Activated CD4-positive, alpha-beta T cell treated with anti-CD3 and anti-CD28 coated beads, Interleukin-2, amount 10 ng/mL, durations not matched to agents 24 days and 14 days (primary cell): ENCODE results near the gene ORAI2. TPM values are rescaled to one million over a fixed set of nuclear protein-coding genes. Genes with fewer than 3 reads are reported as not detected.
"Not testable (repeated sequence)": the region's sequence is repeated elsewhere in the genome, so short reads cannot be mapped to it uniquely, and the experiment has no call there.

Experiments
- DNase-seq: peaks from one replicate; pipeline ENCODE4 v3.0.0; 2022
- H3K27ac Mint-ChIP-seq: one replicate; pipeline ENCODE4 v1.8.0; 2022; ENCODE audit warnings: mild to moderate bottlenecking, mixed read lengths
- H3K27me3 Mint-ChIP-seq: one replicate; pipeline ENCODE4 v1.8.0; 2022; ENCODE audit warnings: mixed read lengths
- H3K36me3 Mint-ChIP-seq: one replicate; pipeline ENCODE4 v1.8.0; 2022; ENCODE audit warnings: low read depth, mild to moderate bottlenecking, mixed read lengths
- H3K4me1 Mint-ChIP-seq: one replicate; pipeline ENCODE4 v1.8.0; 2021; ENCODE audit warnings: mixed read lengths
- H3K4me3 Mint-ChIP-seq: one replicate; pipeline ENCODE4 v1.8.0; 2022; ENCODE audit warnings: mild to moderate bottlenecking, moderate library complexity, mixed read lengths
- H3K9me3 Mint-ChIP-seq: one replicate; pipeline ENCODE4 v1.8.0; 2021; ENCODE audit warnings: mixed read lengths
- intact Hi-C: fragments of 100-400 bp; cut with micrococcal nuclease; formaldehyde crosslinking; loops from one replicate; pipeline ENCODE4 v1.15.1; 2023
- total RNA-seq: library from RNA; stranded (reverse); gene quantifications from 2 replicates; pipeline ENCODE4 v1.2.3, GENCODE V29; 2022

The ORAI2 gene
- total RNA-seq, 1 donor from 2014 or later: 45.8 TPM

DNA sequence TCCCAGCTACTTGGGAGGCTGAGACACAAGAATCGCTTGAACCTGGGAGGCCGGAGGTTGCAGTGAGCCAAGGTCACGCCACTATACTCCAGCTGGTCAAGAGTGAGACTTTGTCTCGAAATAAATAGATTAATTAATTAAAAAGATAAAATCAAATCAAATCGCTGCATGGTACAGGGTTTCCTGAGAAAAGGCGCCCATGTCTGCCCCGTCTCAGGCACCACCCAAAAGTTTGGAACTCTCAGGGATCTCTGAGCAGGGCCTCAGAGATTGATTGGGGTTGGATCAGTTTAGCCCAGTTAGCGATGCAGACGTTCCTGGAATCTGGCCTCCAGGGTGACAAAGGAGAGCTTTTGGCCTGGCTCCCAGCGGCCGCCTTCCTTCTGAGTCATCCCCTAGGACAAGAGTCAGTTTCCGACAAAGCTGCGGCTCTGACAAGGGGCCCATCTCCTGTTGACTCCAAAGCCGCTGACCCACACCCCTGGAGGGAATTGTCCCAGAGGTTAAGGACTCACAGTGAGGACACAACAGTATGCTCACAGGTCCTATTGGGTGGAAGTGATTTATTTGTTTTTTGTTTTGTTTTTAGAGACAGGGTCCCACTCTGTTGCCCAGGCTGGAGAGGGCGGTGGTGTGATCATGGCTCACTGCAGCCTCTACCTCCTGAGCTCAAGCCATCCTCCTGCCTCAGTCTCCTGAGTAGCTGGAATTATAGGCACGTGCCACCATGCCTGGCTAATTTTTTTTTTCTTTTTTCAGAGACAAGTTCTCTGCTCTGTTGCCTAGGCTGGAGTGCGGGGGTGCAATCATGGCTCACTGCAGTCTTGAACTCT lies 6.8 kb downstream of the ORAI2 start:
- H3K9me3 Mint-ChIP-seq: no peaks in the 10 kb centered on the region
- H3K4me1 Mint-ChIP-seq: peaks cover 10% of the 10 kb centered on the region
- H3K27ac Mint-ChIP-seq: no peak overlapping the region
- H3K4me3 Mint-ChIP-seq: no peak overlapping the region
- no peak for DNase-seq
- intact Hi-C loops: no loop called here
- H3K36me3 Mint-ChIP-seq: peaks cover 28% of the 10 kb centered on the region
- H3K27me3 Mint-ChIP-seq: no peaks in the 10 kb centered on the region

DNA sequence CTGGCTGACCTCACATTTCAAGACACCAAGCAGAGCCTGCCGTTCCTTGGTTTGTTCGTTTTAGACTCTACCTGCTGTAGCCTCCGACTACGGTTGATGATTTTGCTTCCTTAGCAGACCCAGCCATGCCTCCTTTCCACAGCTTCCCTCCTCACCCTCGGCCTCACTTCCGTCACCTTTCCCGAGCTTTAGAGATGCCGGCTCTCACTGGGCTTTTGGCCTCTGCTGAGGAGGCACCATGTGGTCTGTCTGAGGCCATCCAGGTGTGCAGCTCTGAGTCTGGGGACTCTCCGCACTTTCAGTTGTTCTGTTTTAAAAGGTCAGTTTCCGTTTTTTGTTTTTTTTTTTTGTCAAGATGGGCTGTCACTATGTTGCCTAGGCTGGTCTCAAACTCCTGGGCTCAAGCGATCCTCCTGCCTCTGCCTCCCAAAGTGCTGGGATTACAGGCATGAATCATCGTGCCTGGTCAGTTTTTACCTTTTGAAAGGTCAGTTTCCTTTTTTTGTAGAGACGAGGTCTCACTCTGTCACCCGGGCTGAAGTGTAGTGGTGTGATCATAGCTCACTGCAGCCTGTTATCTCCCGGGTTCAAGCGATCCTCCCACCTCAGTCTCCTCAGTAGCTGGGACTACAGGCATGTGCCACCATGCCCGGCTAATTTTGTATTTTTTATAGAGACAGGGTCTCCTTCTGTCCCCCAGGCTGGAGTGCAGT lies 11.7 kb downstream of the ORAI2 start:
- Mint-ChIP-seq H3K4me1 (no peaks in the 10 kb centered on the region), H3K36me3 (peaks cover 29% of the 10 kb centered on the region), H3K9me3 (no peaks in the 10 kb centered on the region), H3K4me3 (no peak overlapping the region), H3K27me3 (no peaks in the 10 kb centered on the region), H3K27ac (no peak overlapping the region)
- no peak for DNase-seq
- intact Hi-C loops: no loop called here

DNA sequence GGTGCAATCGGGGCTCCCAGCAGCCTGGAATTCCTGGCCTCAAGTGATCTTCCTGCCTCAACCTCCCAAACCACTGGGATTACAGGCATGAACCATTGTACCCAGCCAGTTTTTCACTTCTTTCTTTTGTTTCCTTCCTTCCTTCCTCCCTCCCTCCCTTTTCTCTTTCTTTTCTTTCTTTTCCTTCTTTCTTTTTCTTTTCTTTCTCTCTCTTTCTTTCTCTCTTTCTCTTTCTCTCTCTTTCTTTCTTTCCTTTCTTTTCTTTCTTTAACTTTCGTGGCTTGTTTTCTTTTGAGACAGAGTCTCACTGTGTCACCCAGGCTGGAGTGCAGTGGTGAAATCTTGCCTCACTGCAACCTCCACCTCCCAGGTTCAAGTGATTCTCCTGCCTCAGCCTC lies 12.3 kb downstream of the ORAI2 start:
- DNase-seq: no peak
- no peak overlapping the region for H3K4me3 Mint-ChIP-seq
- intact Hi-C loops: no loop called here
- no peaks in the 10 kb centered on the region for H3K27me3 Mint-ChIP-seq
- H3K27ac Mint-ChIP-seq: no peak overlapping the region
- no peaks in the 10 kb centered on the region for H3K9me3 Mint-ChIP-seq
- no peaks in the 10 kb centered on the region for H3K4me1 Mint-ChIP-seq
- H3K36me3 Mint-ChIP-seq: peaks cover 29% of the 10 kb centered on the region

DNA sequence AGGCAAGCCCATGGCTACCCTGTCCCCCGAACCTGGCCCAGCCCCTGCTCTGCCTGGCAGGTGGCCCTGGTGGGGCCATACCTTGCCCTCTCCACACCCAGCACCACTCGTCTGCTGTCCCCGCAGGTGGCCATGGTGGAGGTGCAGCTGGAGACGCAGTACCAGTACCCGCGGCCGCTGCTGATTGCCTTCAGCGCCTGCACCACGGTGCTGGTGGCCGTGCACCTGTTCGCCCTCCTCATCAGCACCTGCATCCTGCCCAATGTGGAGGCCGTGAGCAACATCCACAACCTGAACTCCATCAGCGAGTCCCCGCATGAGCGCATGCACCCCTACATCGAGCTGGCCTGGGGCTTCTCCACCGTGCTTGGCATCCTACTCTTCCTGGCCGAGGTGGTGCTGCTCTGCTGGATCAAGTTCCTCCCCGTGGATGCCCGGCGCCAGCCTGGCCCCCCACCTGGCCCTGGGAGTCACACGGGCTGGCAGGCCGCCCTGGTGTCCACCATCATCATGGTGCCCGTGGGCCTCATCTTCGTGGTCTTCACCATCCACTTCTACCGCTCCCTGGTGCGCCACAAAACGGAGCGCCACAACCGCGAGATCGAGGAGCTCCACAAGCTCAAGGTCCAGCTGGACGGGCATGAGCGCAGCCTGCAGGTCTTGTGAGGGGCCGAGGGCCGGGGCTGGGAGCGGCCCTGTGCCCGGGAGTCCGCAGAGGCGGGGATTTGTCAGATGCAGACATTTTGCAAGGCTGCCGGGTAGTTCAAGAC lies 13.2 kb downstream of the ORAI2 start:
- Mint-ChIP-seq H3K9me3 (no peaks in the 10 kb centered on the region), H3K4me1 (no peaks in the 10 kb centered on the region), H3K36me3 (peaks cover 27% of the 10 kb centered on the region), H3K4me3 (no peak overlapping the region), H3K27ac (no peak overlapping the region), H3K27me3 (no peaks in the 10 kb centered on the region)
- intact Hi-C loops: no loop called here
- DNase-seq: no peak

DNA sequence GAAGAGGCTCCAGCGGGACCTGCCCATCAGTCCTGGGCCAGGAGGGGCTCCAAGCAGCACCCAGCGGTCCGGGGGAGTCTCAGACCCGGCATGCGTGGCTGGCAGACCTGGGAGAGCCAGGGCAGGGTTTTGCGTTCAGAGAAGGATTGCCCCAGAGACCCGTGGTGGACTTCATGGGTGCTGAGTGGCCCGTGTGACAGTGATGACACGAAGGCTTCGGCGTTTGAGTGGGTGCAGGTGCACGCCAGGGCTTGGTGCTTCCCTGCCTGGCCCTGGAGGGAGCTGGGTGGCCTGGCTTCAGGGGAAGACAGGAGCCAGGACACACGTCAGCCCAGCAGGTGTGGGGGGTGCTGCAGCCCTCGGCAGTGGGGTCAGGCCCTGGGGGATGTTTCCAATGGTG lies 13.9 kb downstream of the ORAI2 start:
- no peak for DNase-seq
- no peaks in the 10 kb centered on the region for H3K27me3 Mint-ChIP-seq
- H3K4me1 Mint-ChIP-seq: no peaks in the 10 kb centered on the region
- H3K4me3 Mint-ChIP-seq: no peak overlapping the region
- intact Hi-C loops: no loop called here
- no peak overlapping the region for H3K27ac Mint-ChIP-seq
- no peaks in the 10 kb centered on the region for H3K9me3 Mint-ChIP-seq
- peaks cover 24% of the 10 kb centered on the region for H3K36me3 Mint-ChIP-seq

DNA sequence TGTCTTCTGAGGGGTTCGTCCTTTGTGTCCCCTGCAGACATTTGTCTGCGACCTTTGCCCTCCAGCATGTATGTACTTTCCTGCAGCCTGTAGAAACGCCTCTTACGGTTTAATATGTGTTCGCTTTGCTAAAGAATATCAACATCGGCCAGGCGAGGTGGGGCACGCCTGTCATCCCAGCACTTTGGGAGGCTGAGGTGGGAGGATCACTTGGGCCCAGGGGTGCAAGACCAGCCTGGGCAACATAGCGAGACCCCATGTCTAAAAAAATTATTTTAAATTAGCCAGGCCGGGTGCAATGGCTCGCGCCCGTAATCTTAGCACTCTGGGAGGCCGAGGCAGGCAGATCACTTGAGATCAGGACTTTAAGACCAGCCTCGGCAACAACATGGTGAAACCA lies 15.8 kb downstream of the ORAI2 start:
- no peaks in the 10 kb centered on the region for H3K9me3 Mint-ChIP-seq
- H3K27ac Mint-ChIP-seq: no peak overlapping the region
- H3K4me1 Mint-ChIP-seq: no peaks in the 10 kb centered on the region
- no peak for DNase-seq
- no peak overlapping the region for H3K4me3 Mint-ChIP-seq
- no peaks in the 10 kb centered on the region for H3K27me3 Mint-ChIP-seq
- intact Hi-C loops: no loop called here
- peaks cover 24% of the 10 kb centered on the region for H3K36me3 Mint-ChIP-seq

DNA sequence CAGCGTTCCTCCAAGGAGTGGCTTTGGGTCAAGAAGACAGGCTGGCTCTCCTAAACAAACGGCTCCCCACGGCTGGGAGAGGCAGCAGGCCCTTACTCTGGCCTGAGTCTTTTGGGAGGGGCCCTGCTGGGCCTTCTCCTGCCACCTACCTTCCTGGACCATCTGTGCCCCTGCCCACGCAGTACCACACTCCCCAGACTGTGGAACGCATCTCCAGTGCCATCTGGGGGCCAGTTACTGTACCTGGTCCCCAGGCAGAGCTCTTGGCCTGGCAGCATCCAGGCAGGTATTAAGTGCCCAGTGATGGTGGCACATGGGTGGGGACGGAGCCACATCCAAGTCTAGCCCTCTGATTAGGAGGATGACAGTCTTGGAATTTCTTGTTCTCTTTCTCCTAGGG lies 16.9 kb downstream of the ORAI2 start:
- Mint-ChIP-seq H3K9me3 (no peaks in the 10 kb centered on the region), H3K36me3 (peaks cover 21% of the 10 kb centered on the region), H3K27ac (no peak overlapping the region), H3K27me3 (no peaks in the 10 kb centered on the region), H3K4me3 (no peak overlapping the region), H3K4me1 (no peaks in the 10 kb centered on the region)
- DNase-seq: peak; percentile 78
- intact Hi-C loops: loop anchor here (1.0 kb wide), 1 partner anchor 46 kb away; no protein-coding TSS in a partner anchor

DNA sequence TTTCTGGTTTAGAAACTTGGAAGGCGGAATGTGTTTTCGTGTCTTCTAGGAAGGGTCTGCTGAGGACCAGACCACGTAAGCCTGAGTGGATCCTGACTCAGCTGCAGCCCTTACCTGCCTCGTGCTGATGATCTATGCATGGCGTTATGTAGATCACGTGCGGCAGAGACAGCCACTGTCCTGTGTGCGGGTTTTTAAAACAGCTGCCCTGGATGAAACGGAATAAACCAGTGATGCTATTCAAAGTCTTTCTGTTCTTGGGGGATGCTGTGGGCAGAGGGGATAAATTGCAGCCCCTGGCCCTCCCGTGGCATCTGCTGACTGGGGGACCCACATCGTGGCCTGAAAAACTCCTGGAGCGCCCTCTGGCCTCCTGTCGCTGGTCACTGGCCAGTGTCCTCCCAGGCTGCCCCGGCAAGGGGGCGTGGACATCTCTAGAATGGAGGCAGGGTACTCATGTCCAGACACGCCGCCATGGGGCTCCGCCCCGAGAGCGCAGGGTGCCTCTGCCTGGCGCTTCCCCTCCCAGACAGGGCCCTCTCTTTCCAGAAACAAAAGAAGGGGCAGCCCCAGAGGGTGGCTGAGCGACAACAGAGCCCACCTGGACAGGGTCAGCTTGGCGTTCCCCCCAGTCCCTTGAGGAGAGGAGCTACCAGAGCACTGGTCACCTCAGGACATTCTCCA lies 18.1 kb downstream of the ORAI2 start:
- no peak for DNase-seq
- H3K27ac Mint-ChIP-seq: no peak overlapping the region
- no peaks in the 10 kb centered on the region for H3K27me3 Mint-ChIP-seq
- H3K4me1 Mint-ChIP-seq: no peaks in the 10 kb centered on the region
- intact Hi-C loops: no loop called here
- H3K4me3 Mint-ChIP-seq: no peak overlapping the region
- H3K9me3 Mint-ChIP-seq: no peaks in the 10 kb centered on the region
- H3K36me3 Mint-ChIP-seq: peaks cover 16% of the 10 kb centered on the region

DNA sequence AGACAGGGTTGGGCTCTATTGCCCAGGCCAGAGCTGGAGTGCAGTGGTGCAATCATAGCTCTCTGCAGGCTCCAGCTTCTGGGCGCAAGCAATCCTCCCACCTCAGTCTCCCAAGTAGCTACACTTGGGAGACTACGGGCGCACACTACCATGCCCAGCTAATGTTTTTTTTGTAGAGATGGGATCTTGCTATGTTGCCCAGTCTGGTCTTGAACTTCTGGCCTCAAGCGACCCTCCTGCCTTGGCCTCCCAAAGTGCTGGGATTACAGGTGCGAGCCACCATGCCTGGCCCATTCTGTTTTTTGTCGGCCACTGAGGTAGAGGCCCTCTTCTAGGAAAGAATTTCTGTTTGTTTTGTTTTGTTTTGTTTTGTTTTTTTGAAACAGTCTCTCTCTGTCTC lies 19.1 kb downstream of the ORAI2 start:
- no peak for DNase-seq
- no peaks in the 10 kb centered on the region for H3K9me3 Mint-ChIP-seq
- H3K4me1 Mint-ChIP-seq: no peaks in the 10 kb centered on the region
- H3K27me3 Mint-ChIP-seq: no peaks in the 10 kb centered on the region
- H3K27ac Mint-ChIP-seq: no peak overlapping the region
- H3K4me3 Mint-ChIP-seq: no peak overlapping the region
- peaks cover 11% of the 10 kb centered on the region for H3K36me3 Mint-ChIP-seq
- intact Hi-C loops: no loop called here

DNA sequence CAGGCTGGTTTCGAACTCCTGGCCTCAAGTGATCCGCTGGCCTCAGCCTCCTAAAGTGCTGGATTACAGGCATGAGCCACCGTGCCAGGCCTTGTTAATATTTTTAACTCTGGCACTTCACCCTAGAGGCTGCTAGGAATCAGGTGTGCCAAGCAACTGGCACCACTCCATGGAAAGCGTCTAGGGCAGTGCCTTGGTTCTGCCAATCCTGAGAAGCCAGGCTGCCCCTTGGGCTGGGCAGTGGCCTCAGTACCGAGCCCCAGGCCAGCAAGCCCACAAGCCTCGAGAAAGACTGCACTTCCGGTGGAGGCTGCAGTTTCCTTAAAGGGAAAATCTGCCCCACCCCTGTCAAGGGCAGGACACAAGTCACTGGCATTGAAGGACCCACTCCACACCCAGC lies 19.9 kb downstream of the ORAI2 start:
- no peak for DNase-seq
- peaks cover 13% of the 10 kb centered on the region for H3K36me3 Mint-ChIP-seq
- no peak overlapping the region for H3K4me3 Mint-ChIP-seq
- H3K4me1 Mint-ChIP-seq: no peaks in the 10 kb centered on the region
- H3K27me3 Mint-ChIP-seq: no peaks in the 10 kb centered on the region
- H3K27ac Mint-ChIP-seq: no peak overlapping the region
- intact Hi-C loops: no loop called here
- H3K9me3 Mint-ChIP-seq: no peaks in the 10 kb centered on the region

DNA sequence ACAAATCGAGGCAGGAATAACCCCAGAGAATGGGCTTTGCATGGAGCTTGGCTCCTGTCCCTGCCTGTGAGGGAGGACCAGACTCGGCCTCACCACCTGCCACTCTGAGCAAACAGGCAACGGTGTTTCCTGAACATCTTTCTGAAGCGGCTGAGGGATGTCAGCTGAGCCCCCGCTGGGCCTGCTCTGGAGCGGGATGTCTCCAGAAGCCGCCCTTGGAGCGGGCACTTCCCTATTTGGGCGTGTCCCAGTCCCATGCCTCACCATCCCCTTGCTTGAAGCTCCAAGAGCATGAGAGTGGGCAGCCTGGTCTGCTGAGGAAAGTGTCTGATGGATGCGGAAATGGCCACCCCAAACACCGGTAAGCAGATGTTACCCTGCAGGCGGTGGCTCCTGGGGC lies 21.1 kb downstream of the ORAI2 start:
- Mint-ChIP-seq H3K27ac (no peak overlapping the region), H3K9me3 (no peaks in the 10 kb centered on the region), H3K36me3 (peaks cover 11% of the 10 kb centered on the region), H3K4me1 (no peaks in the 10 kb centered on the region), H3K27me3 (no peaks in the 10 kb centered on the region), H3K4me3 (no peak overlapping the region)
- intact Hi-C loops: no loop called here
- DNase-seq: no peak

DNA sequence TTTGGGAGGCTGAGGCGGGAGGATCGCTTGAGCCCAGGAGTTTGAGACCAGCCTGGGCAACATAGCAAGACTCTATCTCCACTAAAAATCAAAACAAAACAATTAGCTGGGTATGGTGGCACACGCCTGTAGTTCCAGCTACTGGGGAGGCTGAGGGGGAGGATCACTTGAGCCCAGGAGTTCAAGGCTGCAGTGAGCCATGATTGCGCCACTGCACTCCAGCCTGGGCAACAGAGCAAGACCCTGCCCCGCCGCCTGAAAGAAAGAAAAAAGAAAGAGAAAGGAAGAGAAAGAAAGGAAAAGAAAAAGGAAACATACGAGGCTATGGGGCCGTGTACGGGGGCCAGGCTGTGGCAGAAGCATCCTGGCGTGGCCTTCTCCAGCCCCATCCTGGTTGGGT lies 21.6 kb downstream of the ORAI2 start:
- H3K27ac Mint-ChIP-seq: not testable (repeated sequence)

DNA sequence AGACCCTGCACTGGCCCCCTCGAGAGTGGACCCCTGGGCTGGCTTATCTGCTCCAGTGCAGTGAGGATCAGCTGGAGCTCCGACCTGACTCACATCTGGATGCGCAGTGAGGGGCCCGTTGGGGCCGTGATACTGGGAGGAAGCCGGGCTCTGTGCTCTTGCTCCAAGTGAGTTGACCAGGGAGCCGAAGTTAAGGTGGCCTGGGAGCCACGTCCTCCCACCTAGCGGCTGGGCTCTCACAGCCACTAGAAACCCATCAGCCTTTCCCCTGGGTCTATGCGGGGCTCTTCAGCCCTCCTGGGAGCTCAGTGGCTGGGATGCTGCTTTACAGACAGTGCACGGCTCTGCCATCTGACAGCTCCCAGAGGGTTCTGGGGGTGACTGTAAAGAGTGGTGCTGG lies 22.2 kb downstream of the ORAI2 start:
- H3K36me3 Mint-ChIP-seq: peaks cover 13% of the 10 kb centered on the region
- no peaks in the 10 kb centered on the region for H3K27me3 Mint-ChIP-seq
- DNase-seq: no peak
- H3K27ac Mint-ChIP-seq: no peak overlapping the region
- no peaks in the 10 kb centered on the region for H3K4me1 Mint-ChIP-seq
- intact Hi-C loops: no loop called here
- H3K4me3 Mint-ChIP-seq: no peak overlapping the region
- H3K9me3 Mint-ChIP-seq: no peaks in the 10 kb centered on the region

More for the DNA sequence above, 21.6 kb downstream of the ORAI2 start:
- H3K9me3 Mint-ChIP-seq, H3K27me3 Mint-ChIP-seq, H3K4me3 Mint-ChIP-seq, H3K4me1 Mint-ChIP-seq, intact Hi-C loops, DNase-seq: not testable (repeated sequence)
- peaks cover 13% of the 10 kb centered on the region for H3K36me3 Mint-ChIP-seq
